ENCODE measurements around the gene LRRTM4. TPM values are rescaled to one million over a fixed set of nuclear protein-coding genes. Genes with fewer than 3 reads are reported as not detected.
"Not testable (repeated sequence)": the region's sequence is repeated elsewhere in the genome, so short reads cannot be mapped to it uniquely, and the experiment has no call there.

The LRRTM4 gene
- total RNA-seq, 4 donors from 2014 or later, result not detected

GRCh38 chr2:77142141-77142540, 380.0 kb downstream of the LRRTM4 start:
- H3K4me1 ChIP-seq, result no peaks in the 10 kb centered on the region
- H3K36me3 ChIP-seq, result no peaks in the 10 kb centered on the region
- DNase-seq, result no peak
- 89 to 94% methylated on average over 3 of the region's 3 CpGs for WGBS, 2 donors
- TF ChIP-seq, protein P1, sequence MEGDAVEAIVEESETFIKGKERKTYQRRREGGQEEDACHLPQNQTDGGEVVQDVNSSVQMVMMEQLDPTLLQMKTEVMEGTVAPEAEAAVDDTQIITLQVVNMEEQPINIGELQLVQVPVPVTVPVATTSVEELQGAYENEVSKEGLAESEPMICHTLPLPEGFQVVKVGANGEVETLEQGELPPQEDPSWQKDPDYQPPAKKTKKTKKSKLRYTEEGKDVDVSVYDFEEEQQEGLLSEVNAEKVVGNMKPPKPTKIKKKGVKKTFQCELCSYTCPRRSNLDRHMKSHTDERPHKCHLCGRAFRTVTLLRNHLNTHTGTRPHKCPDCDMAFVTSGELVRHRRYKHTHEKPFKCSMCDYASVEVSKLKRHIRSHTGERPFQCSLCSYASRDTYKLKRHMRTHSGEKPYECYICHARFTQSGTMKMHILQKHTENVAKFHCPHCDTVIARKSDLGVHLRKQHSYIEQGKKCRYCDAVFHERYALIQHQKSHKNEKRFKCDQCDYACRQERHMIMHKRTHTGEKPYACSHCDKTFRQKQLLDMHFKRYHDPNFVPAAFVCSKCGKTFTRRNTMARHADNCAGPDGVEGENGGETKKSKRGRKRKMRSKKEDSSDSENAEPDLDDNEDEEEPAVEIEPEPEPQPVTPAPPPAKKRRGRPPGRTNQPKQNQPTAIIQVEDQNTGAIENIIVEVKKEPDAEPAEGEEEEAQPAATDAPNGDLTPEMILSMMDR (IDR thresholded peaks at IDR 0.05), result no peak
- no peak for TF ChIP-seq POLR2A (IDR thresholded peaks at IDR 0.05)
- H3K27me3 ChIP-seq, result no peaks in the 10 kb centered on the region
- no peak overlapping the region for H3K4me3 ChIP-seq (replicated peaks in 1 of 3)
- H3K9me3 ChIP-seq, result no peaks in the 10 kb centered on the region
- H3K27ac ChIP-seq, result no peak overlapping the region
- intact Hi-C loops (cut with DNase I), result no loop called here

GRCh38 chr2:77128479-77128878, 393.7 kb downstream of the LRRTM4 start:
- H3K27me3 ChIP-seq; H3K4me1 ChIP-seq; intact Hi-C loops (cut with DNase I); H3K4me3 ChIP-seq (replicated peaks in 1 of 3); DNase-seq; H3K27ac ChIP-seq; H3K36me3 ChIP-seq; H3K9me3 ChIP-seq: not testable (repeated sequence)
- 87 to 97% methylated on average over 8 of the region's 8 CpGs for WGBS, 2 donors

DNA sequence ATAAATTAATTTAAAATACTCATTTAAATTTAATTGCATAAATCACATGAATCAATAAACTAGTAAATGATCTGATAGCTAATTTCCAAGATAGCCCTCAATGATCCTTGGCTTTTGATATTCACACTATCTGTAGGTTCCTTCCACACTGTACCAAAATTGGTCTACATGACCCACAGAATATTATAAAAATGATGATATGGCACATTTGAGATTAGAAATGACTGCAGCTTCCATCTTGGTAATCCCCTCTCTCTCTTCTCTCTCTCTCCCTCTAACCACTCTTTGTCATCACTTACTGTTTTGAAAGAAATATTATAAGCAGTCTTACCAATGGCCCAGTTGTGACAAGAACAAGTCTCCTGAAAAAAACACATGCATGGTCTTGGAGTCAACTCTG, 394.8 kb downstream of the LRRTM4 start:
- no peak for DNase-seq
- TF ChIP-seq, protein P1 (IDR thresholded peaks at IDR 0.05), result no peak
- TF ChIP-seq POLR2A (IDR thresholded peaks at IDR 0.05), result no peak
- no peak overlapping the region for H3K4me3 ChIP-seq (replicated peaks in 1 of 3)
- H3K4me1 ChIP-seq, result no peaks in the 10 kb centered on the region
- no peaks in the 10 kb centered on the region for H3K27me3 ChIP-seq
- H3K36me3 ChIP-seq, result no peaks in the 10 kb centered on the region
- no peak overlapping the region for H3K27ac ChIP-seq
- intact Hi-C loops (cut with DNase I), result no loop called here
- no peaks in the 10 kb centered on the region for H3K9me3 ChIP-seq

- no peak for TF ChIP-seq POLR2A (IDR thresholded peaks at IDR 0.05)
- TF ChIP-seq, protein P1 (IDR thresholded peaks at IDR 0.05), result no peak
- intact Hi-C loops (cut with DNase I), result no loop called here
- Histone ChIP-seq H3K27ac (no peak overlapping the region), H3K9me3 (no peaks in the 10 kb centered on the region), H3K36me3 (no peaks in the 10 kb centered on the region), H3K27me3 (no peaks in the 10 kb centered on the region), H3K4me1 (no peaks in the 10 kb centered on the region), H3K4me3 (replicated peaks in 1 of 3) (no peak overlapping the region)
- WGBS, 2 donors, result 88% methylated on average over 3 of the region's 3 CpGs
- no peak for DNase-seq
These were observed 400.7 kb downstream of the LRRTM4 start for GRCh38 chr2:77121518-77121917.

- no peak overlapping the region for H3K27ac ChIP-seq
- H3K36me3 ChIP-seq, result no peaks in the 10 kb centered on the region
- intact Hi-C loops (cut with DNase I), result no loop called here
- no peak overlapping the region for H3K4me3 ChIP-seq (replicated peaks in 1 of 3)
- no peaks in the 10 kb centered on the region for H3K9me3 ChIP-seq
- H3K4me1 ChIP-seq, result no peaks in the 10 kb centered on the region
- no peaks in the 10 kb centered on the region for H3K27me3 ChIP-seq
- no peak for DNase-seq
- 75 to 81% methylated on average over 1 of the region's 1 CpG for WGBS, 2 donors
- TF ChIP-seq POLR2A (IDR thresholded peaks at IDR 0.05), result no peak
- TF ChIP-seq, protein P1 (IDR thresholded peaks at IDR 0.05), result no peak
These were observed 402.8 kb downstream of the LRRTM4 start for GRCh38 chr2:77119333-77119732.

DNA sequence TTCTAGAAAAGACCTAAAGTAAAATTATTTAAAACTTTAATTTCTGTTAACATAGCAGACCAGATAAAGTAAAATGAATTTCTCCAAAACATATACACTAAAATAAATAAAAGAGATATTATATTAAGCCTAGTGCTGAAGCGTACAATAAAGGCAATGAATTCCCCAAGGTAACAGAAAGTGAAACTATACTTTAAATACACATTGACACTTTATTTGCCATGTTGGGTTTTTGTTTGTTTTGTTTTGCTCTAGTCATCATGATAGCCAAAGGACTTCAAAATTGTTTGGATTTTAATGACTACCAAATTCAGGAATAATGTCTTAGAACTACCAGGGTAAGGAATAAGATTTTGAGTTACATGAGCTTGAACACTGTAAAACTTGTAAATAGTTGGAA, 413.3 kb downstream of the LRRTM4 start:
- WGBS, 2 donors, result 76 to 88% methylated on average over 1 of the region's 1 CpG
- TF ChIP-seq POLR2A (IDR thresholded peaks at IDR 0.05), result no peak
- Histone ChIP-seq H3K4me3 (replicated peaks in 1 of 3) (no peak overlapping the region), H3K4me1 (no peaks in the 10 kb centered on the region), H3K27me3 (no peaks in the 10 kb centered on the region), H3K9me3 (no peaks in the 10 kb centered on the region), H3K36me3 (no peaks in the 10 kb centered on the region), H3K27ac (no peak overlapping the region)
- no peak for DNase-seq
- intact Hi-C loops (cut with DNase I), result no loop called here

All from thyroid gland (tissue), 4 donors.